ENCODE measurements around the gene TCF7L1.

Gene TCF7L1

GRCh38 chr2:85173909-85174308, 40.7 kb downstream of the TCF7L1 start:
- Histone ChIP-seq H3K9me3 (ENCODE audit: low read length) (0 out of 2 replicates have a peak, but pooled peaks cover 3% of the 10 kb centered on the region), H3K4me1 (ENCODE audit: insufficient read depth, low read length, severe bottlenecking) (no peaks in the 10 kb centered on the region), H3K27me3 (ENCODE audit: insufficient read depth, low read length) (no peaks in the 10 kb centered on the region), H3K9ac (ENCODE audit: low read length) (no peak overlapping the region), H3K27ac (ENCODE audit: low read depth, low read length, poor library complexity, severe bottlenecking) (no peak overlapping the region), H4K20me1 (ENCODE audit: insufficient read depth, low read length) (no peaks in the 10 kb centered on the region), H3K9me2 (ENCODE audit: low read depth, low read length) (no peaks in the 10 kb centered on the region), H3K4me3 (ENCODE audit: low read depth, low read length, poor library complexity, severe bottlenecking) (no peak overlapping the region), H2AFZ (ENCODE audit: low read length) (no peak overlapping the region), H3K79me2 (ENCODE audit: insufficient read depth, low read length) (no peaks in the 10 kb centered on the region), H3F3A (ENCODE audit: insufficient read depth, low read length) (no peaks in the 10 kb centered on the region), H3K36me3 (ENCODE audit: insufficient read depth, low read length) (no peaks in the 10 kb centered on the region; the same call in 1 of the 2 replicates), H3K4me2 (ENCODE audit: low read length) (no peak overlapping the region)
- no peak for TF ChIP-seq EZH2 (IDR thresholded peaks at IDR 0.05; ENCODE audit: borderline replicate concordance, low read length)
- TF ChIP-seq, protein P1, sequence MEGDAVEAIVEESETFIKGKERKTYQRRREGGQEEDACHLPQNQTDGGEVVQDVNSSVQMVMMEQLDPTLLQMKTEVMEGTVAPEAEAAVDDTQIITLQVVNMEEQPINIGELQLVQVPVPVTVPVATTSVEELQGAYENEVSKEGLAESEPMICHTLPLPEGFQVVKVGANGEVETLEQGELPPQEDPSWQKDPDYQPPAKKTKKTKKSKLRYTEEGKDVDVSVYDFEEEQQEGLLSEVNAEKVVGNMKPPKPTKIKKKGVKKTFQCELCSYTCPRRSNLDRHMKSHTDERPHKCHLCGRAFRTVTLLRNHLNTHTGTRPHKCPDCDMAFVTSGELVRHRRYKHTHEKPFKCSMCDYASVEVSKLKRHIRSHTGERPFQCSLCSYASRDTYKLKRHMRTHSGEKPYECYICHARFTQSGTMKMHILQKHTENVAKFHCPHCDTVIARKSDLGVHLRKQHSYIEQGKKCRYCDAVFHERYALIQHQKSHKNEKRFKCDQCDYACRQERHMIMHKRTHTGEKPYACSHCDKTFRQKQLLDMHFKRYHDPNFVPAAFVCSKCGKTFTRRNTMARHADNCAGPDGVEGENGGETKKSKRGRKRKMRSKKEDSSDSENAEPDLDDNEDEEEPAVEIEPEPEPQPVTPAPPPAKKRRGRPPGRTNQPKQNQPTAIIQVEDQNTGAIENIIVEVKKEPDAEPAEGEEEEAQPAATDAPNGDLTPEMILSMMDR (IDR thresholded peaks at IDR 0.05; ENCODE audit: low read length) = no peak

DNA sequence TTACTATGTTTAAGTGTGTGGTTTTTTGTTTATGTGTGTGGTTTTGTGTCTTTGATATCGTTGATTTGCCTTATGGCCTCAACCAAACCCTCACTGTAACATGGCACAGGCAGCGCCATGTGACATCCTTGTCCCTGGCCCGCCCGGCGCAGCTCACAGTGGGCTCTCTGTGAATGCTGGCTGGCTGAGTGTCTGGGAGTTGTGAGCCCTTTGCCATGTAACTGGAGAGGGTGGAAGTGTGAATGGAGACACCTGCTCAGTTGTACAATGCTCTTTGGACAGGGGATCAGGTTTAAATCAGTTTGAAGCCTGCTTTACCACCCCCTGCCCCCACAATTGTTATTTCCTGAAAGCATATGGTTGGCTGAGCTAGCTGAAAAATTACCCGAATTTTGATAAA, 41.8 kb downstream of the TCF7L1 start:
- Histone ChIP-seq H2AFZ (ENCODE audit: low read length) (no peak overlapping the region), H3K9ac (ENCODE audit: low read length) (no peak overlapping the region), H3K9me3 (ENCODE audit: low read length) (0 out of 2 replicates have a peak, but pooled peaks cover 3% of the 10 kb centered on the region), H3K27me3 (ENCODE audit: insufficient read depth, low read length) (no peaks in the 10 kb centered on the region), H3K27ac (ENCODE audit: low read depth, low read length, poor library complexity, severe bottlenecking) (no peak overlapping the region), H3K9me2 (ENCODE audit: low read depth, low read length) (no peaks in the 10 kb centered on the region), H4K20me1 (ENCODE audit: insufficient read depth, low read length) (no peaks in the 10 kb centered on the region), H3F3A (ENCODE audit: insufficient read depth, low read length) (no peaks in the 10 kb centered on the region), H3K79me2 (ENCODE audit: insufficient read depth, low read length) (no peaks in the 10 kb centered on the region), H3K4me1 (ENCODE audit: insufficient read depth, low read length, severe bottlenecking) (no peaks in the 10 kb centered on the region), H3K36me3 (ENCODE audit: insufficient read depth, low read length) (no peaks in the 10 kb centered on the region; the same call in 1 of the 2 replicates), H3K4me3 (ENCODE audit: low read depth, low read length, poor library complexity, severe bottlenecking) (no peak overlapping the region), H3K4me2 (ENCODE audit: low read length) (no peak overlapping the region)
- no peak for TF ChIP-seq EZH2 (IDR thresholded peaks at IDR 0.05; ENCODE audit: borderline replicate concordance, low read length)
- TF ChIP-seq, protein P1 (IDR thresholded peaks at IDR 0.05; ENCODE audit: low read length) = no peak

DNA sequence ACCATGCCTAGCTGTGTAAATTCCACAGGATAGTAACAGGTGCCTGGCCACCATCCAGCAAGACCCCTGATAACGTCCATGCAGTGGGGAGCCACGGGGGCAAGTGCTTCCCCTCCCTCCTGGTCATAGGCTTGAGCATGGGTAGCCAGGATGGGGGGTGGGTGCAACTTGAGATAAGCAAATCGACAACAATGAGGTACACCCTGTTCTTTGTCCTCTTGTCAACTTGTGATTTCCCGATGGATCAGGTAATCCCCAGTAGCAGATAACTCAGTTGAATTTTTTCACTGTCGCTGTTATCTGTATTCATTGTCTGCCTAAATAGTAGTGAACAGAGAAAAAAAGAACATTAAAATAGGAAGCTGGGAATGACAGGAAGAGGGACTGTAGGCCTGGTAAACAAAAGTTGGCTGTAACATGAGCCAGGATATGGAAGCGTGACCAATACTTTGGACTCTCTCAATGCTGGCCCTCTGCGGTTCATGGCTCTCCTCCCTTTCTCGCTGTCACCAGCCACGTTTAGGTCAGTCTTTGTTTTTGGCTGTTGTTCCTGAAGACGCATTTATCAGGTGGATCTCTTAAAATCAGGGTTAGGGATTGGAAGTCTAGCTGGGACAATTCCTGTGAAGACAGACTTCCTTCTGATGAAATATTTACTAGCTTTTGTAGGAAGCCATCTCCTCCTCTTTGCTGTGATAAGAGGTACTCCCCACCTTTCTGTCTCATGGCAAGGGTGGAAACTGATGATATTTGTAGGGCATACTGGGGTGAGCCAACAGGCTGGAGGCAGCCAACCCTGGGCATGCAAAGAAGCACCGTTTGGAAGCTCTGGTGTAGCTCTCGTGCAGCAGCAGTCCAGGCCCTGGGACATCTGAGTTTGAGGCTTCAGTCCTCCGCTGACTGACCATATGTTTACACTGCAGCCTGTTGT, 42.4 kb downstream of the TCF7L1 start:
- Histone ChIP-seq H3K4me1 (ENCODE audit: insufficient read depth, low read length, severe bottlenecking) (no peaks in the 10 kb centered on the region), H3K9ac (ENCODE audit: low read length) (no peak overlapping the region), H2AFZ (ENCODE audit: low read length) (no peak overlapping the region), H3K4me2 (ENCODE audit: low read length) (no peak overlapping the region), H3K27me3 (ENCODE audit: insufficient read depth, low read length) (no peaks in the 10 kb centered on the region), H3K9me2 (ENCODE audit: low read depth, low read length) (no peaks in the 10 kb centered on the region), H3F3A (ENCODE audit: insufficient read depth, low read length) (no peaks in the 10 kb centered on the region), H3K4me3 (ENCODE audit: low read depth, low read length, poor library complexity, severe bottlenecking) (no peak overlapping the region), H3K36me3 (ENCODE audit: insufficient read depth, low read length) (no peaks in the 10 kb centered on the region; the same call in 1 of the 2 replicates), H3K9me3 (ENCODE audit: low read length) (0 out of 2 replicates have a peak, but pooled peaks cover 3% of the 10 kb centered on the region), H3K79me2 (ENCODE audit: insufficient read depth, low read length) (no peaks in the 10 kb centered on the region), H4K20me1 (ENCODE audit: insufficient read depth, low read length) (no peaks in the 10 kb centered on the region), H3K27ac (ENCODE audit: low read depth, low read length, poor library complexity, severe bottlenecking) (no peak overlapping the region)
- TF ChIP-seq, protein P1 (IDR thresholded peaks at IDR 0.05; ENCODE audit: low read length) = no peak
- TF ChIP-seq EZH2 (IDR thresholded peaks at IDR 0.05; ENCODE audit: borderline replicate concordance, low read length) = no peak

Data from OCI-LY1 (cell line).